RWPE2 (cell line): ENCODE data around the gene NECTIN2.

Source experiments
- ATAC-seq: fragments of 200-7000 bp; cut with Tn5 transposase; 3 replicates; pipeline ENCODE4 v1.9.1; 2021; ENCODE audit warnings: low read depth
- DNase-seq: peaks from one replicate; pipeline ENCODE4 v3.0.0-alpha.2; 2020; ENCODE audit warnings: low spot score
- H3K27ac ChIP-seq: fragments of 450-650 bp; 2 replicates; pipeline ENCODE4 v1.5.1; 2017; ENCODE audit warnings: mild to moderate bottlenecking; ENCODE audit not compliant: poor library complexity, severe bottlenecking
- H3K27me3 ChIP-seq: fragments of 250-450 bp; sonication (Bioruptor Pico); 2 replicates; pipeline ENCODE4 v1.5.1; 2021; ENCODE audit warnings: mild to moderate bottlenecking, moderate library complexity; ENCODE audit not compliant: insufficient read depth, poor library complexity, severe bottlenecking
- H3K36me3 ChIP-seq: fragments of 250-450 bp; sonication (Bioruptor Pico); 2 replicates; pipeline ENCODE4 v1.5.1; 2020; ENCODE audit warnings: low read depth, mild to moderate bottlenecking, moderate library complexity
- H3K4me1 ChIP-seq: fragments of 250-450 bp; sonication (Bioruptor Pico); 2 replicates; pipeline ENCODE4 v1.5.1; 2021; ENCODE audit warnings: mild to moderate bottlenecking, moderate library complexity; ENCODE audit not compliant: insufficient read depth, poor library complexity, severe bottlenecking
- H3K4me3 ChIP-seq: fragments of 250-450 bp; sonication (Bioruptor Pico); 2 replicates; pipeline ENCODE4 v1.5.1; 2021; ENCODE audit warnings: mild to moderate bottlenecking, moderate library complexity; ENCODE audit not compliant: severe bottlenecking
- H3K9me3 ChIP-seq: fragments of 250-450 bp; sonication (Bioruptor Pico); 2 replicates; pipeline ENCODE4 v1.5.1; 2021; ENCODE audit warnings: mild to moderate bottlenecking, moderate library complexity; ENCODE audit not compliant: severe bottlenecking
- CTCF ChIP-seq: fragments of 450-650 bp; IDR thresholded peaks from one replicate; pipeline ENCODE4 v1.5.1; 2017; ENCODE audit warnings: mild to moderate bottlenecking, moderate library complexity; ENCODE audit not compliant: poor library complexity, severe bottlenecking

The NECTIN2 gene

GRCh38 chr19:44931541-44931940 lies 85.4 kb downstream of the NECTIN2 start:
- Histone ChIP-seq H3K4me1 (no peaks in the 10 kb centered on the region), H3K4me3 (no peak overlapping the region), H3K9me3 (no peaks in the 10 kb centered on the region), H3K27ac (no peak overlapping the region), H3K36me3 (no peaks in the 10 kb centered on the region), H3K27me3 (no peaks in the 10 kb centered on the region)
- DNase-seq, result no peak
- ATAC-seq, result no peak
- TF ChIP-seq CTCF, result no peak
